Astrocyte (in vitro differentiated cells and primary cell): ENCODE data around the gene TJP1.

Experiments
- EZH2 ChIP-seq: IDR thresholded peaks from 2 replicates; pipeline ENCODE4 v1.6.1; 2012; ENCODE audit warnings: mild to moderate bottlenecking, low read length, inconsistent platforms; ENCODE audit not compliant: insufficient read depth
- TF ChIP-seq, protein P1 (sequence below): IDR thresholded peaks from 2 replicates; pipeline ENCODE4 v1.5.1; 2011; ENCODE audit warnings: low read depth, mild to moderate bottlenecking, inconsistent platforms, low read length, moderate library complexity; ENCODE audit not compliant: insufficient read depth

GRCh38 chr15:29840926-29841325 is 18.7 kb upstream of the TJP1 start:
- TF ChIP-seq, protein P1, sequence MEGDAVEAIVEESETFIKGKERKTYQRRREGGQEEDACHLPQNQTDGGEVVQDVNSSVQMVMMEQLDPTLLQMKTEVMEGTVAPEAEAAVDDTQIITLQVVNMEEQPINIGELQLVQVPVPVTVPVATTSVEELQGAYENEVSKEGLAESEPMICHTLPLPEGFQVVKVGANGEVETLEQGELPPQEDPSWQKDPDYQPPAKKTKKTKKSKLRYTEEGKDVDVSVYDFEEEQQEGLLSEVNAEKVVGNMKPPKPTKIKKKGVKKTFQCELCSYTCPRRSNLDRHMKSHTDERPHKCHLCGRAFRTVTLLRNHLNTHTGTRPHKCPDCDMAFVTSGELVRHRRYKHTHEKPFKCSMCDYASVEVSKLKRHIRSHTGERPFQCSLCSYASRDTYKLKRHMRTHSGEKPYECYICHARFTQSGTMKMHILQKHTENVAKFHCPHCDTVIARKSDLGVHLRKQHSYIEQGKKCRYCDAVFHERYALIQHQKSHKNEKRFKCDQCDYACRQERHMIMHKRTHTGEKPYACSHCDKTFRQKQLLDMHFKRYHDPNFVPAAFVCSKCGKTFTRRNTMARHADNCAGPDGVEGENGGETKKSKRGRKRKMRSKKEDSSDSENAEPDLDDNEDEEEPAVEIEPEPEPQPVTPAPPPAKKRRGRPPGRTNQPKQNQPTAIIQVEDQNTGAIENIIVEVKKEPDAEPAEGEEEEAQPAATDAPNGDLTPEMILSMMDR, result no peak
- no peak for TF ChIP-seq EZH2
